ENCODE measurements around the gene RASGRP3. TPM values are rescaled to one million over a fixed set of nuclear protein-coding genes. Genes with fewer than 3 reads are reported as not detected.

The RASGRP3 gene
- total and polyA plus RNA-seq, 12 donors: 2.5 to 23.8 (median 10.7) TPM

- no peak for DNase-seq
- TF ChIP-seq POLR2A (IDR thresholded peaks at IDR 0.05) (no peak), CTCF (IDR thresholded peaks at IDR 0.05) (no peak)
- intact Hi-C loops (cut with DNase I): no loop called here
- Histone ChIP-seq H3K4me3 (no peak overlapping the region), H3K9me3 (replicated peaks in 1 of 3) (no peaks in the 10 kb centered on the region), H3K36me3 (replicated peaks in 1 of 2) (no peaks in the 10 kb centered on the region), H3K4me1 (replicated peaks in 1 of 2) (no peaks in the 10 kb centered on the region), H3K27me3 (no peaks in the 10 kb centered on the region), H3K27ac (no peak overlapping the region)
- 81 to 87% (median 83%) methylated on average over 4 of the region's 4 CpGs for WGBS, 4 donors
Observed at GRCh38 chr2:33541243-33541642, 64.8 kb downstream of the RASGRP3 start.

- H3K9me3 ChIP-seq (replicated peaks in 1 of 3): no peaks in the 10 kb centered on the region
- peaks cover 0 to 9% of the 10 kb centered on the region in 2 donors for H3K4me1 ChIP-seq (replicated peaks in 1 of 2)
- 90 to 99% (median 94%) methylated on average over 3 of the region's 3 CpGs for WGBS, 4 donors
- no peak for DNase-seq
- intact Hi-C loops (cut with DNase I): no loop called here
- no peak overlapping the region for H3K27ac ChIP-seq
- no peaks in the 10 kb centered on the region for H3K36me3 ChIP-seq (replicated peaks in 1 of 2)
- H3K4me3 ChIP-seq: no peak overlapping the region
- H3K27me3 ChIP-seq: no peaks in the 10 kb centered on the region
- TF ChIP-seq POLR2A (IDR thresholded peaks at IDR 0.05): no peak
- no peak for TF ChIP-seq CTCF (IDR thresholded peaks at IDR 0.05)
Observed at GRCh38 chr2:33550206-33550605, 73.8 kb downstream of the RASGRP3 start.

- 56 to 89% (median 70%) methylated on average over 1 of the region's 1 CpG for WGBS, 4 donors
- intact Hi-C loops (cut with DNase I): no loop called here
- peaks cover 0 to 17% of the 10 kb centered on the region in 2 donors for H3K4me1 ChIP-seq (replicated peaks in 1 of 2)
- H3K9me3 ChIP-seq (replicated peaks in 1 of 3): no peaks in the 10 kb centered on the region
- H3K36me3 ChIP-seq (replicated peaks in 1 of 2): no peaks in the 10 kb centered on the region
- no peaks in the 10 kb centered on the region for H3K27me3 ChIP-seq
- TF ChIP-seq CTCF (IDR thresholded peaks at IDR 0.05) (no peak), POLR2A (IDR thresholded peaks at IDR 0.05) (no peak)
- H3K4me3 ChIP-seq: no peak overlapping the region
- peak overlapping the region in 1 of 5 donors; percentile 69 for H3K27ac ChIP-seq
- DNase-seq: peak in 2 of 7 donors; percentile 12 to 14
Observed at GRCh38 chr2:33552758-33553461, 76.5 kb downstream of the RASGRP3 start.

GRCh38 chr2:33555681-33556080, 79.2 kb downstream of the RASGRP3 start:
- no peak for TF ChIP-seq CTCF (IDR thresholded peaks at IDR 0.05)
- TF ChIP-seq POLR2A (IDR thresholded peaks at IDR 0.05): no peak
- no peaks in the 10 kb centered on the region for H3K27me3 ChIP-seq
- H3K4me1 ChIP-seq (replicated peaks in 1 of 2): peaks cover 0 to 17% of the 10 kb centered on the region in 2 donors
- H3K4me3 ChIP-seq: no peak overlapping the region
- no peaks in the 10 kb centered on the region for H3K9me3 ChIP-seq (replicated peaks in 1 of 3)
- peak overlapping the region in 2 of 5 donors; percentile 68 to 84 for H3K27ac ChIP-seq
- no peak for DNase-seq
- H3K36me3 ChIP-seq (replicated peaks in 1 of 2): no peaks in the 10 kb centered on the region
- 47 to 60% (median 58%) methylated on average over 3 of the region's 3 CpGs for WGBS, 4 donors
- intact Hi-C loops (cut with DNase I): no loop called here

Measured in adrenal gland (tissue), 12 donors.